ENCODE measurements around the gene OBP2A. TPM values are rescaled to one million over a fixed set of nuclear protein-coding genes. Genes with fewer than 3 reads are reported as not detected.

The OBP2A gene
- total and polyA plus RNA-seq, 9 donors, result 1.4 to 7.8 (median 4.8) TPM; not detected in 5

DNA sequence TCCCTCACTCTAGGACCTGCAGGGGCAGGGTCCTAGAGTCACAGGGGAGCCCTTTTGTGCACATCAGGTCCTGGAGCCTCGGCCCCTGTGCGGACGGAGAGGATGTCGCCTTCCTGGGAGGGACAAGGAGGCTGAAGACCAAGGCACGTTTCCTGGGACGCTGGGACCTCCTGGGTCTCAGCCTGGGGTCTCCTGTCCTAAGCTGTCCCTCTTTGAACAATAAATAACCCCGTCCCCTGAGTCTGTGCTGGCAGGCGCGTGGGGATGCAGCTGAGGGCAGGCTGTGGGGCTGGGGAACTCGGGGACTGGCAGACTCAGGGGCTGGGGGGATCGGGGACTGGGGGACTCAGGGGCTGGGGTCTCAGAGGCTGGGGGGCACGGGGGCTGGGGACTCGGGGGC is 46.7 kb downstream of the OBP2A start:
- TF ChIP-seq POLR2A (IDR thresholded peaks at IDR 0.05) (no peak), EP300 (IDR thresholded peaks at IDR 0.05) (no peak)
- TF ChIP-seq, protein P1, sequence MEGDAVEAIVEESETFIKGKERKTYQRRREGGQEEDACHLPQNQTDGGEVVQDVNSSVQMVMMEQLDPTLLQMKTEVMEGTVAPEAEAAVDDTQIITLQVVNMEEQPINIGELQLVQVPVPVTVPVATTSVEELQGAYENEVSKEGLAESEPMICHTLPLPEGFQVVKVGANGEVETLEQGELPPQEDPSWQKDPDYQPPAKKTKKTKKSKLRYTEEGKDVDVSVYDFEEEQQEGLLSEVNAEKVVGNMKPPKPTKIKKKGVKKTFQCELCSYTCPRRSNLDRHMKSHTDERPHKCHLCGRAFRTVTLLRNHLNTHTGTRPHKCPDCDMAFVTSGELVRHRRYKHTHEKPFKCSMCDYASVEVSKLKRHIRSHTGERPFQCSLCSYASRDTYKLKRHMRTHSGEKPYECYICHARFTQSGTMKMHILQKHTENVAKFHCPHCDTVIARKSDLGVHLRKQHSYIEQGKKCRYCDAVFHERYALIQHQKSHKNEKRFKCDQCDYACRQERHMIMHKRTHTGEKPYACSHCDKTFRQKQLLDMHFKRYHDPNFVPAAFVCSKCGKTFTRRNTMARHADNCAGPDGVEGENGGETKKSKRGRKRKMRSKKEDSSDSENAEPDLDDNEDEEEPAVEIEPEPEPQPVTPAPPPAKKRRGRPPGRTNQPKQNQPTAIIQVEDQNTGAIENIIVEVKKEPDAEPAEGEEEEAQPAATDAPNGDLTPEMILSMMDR (IDR thresholded peaks at IDR 0.05), result no peak
- Histone ChIP-seq H3K9me3 (no peaks in the 10 kb centered on the region), H3K27ac (no peak overlapping the region), H3K4me1 (ENCODE audit: insufficient read depth) (no peaks in the 10 kb centered on the region), H3K27me3 (no peaks in the 10 kb centered on the region), H3K36me3 (no peaks in the 10 kb centered on the region), H3K4me3 (no peak overlapping the region)
- 74 to 85% (median 83%) methylated on average over 6 to 13 of the region's 13 CpGs for WGBS, 3 donors
- DNase-seq, result no peak
- intact Hi-C loops (cut with DNase I), result no loop called here

DNA sequence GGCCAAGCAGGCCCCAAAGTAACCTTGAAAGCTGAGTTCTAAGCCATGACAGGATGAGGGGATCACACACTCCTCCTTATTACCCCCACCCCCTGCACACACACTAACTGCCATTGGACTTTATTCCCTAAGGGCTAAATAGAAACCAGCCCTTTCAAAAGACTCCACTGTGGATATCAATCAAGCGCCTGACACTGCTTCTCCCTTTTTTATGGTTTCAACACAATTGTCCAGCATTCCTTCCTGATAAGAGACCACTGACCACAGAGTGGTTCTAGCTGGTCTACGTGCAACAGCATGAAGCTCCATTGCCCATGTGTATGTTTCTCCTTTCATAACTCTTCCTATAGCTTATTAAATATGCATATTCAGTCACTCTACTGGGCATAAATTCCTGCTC is 50.3 kb downstream of the OBP2A start:
- DNase-seq, result no peak
- TF ChIP-seq EP300 (IDR thresholded peaks at IDR 0.05) (no peak), POLR2A (IDR thresholded peaks at IDR 0.05) (no peak)
- TF ChIP-seq, protein P1 (IDR thresholded peaks at IDR 0.05), result no peak
- Histone ChIP-seq H3K9me3 (no peaks in the 10 kb centered on the region), H3K27me3 (no peaks in the 10 kb centered on the region), H3K27ac (no peak overlapping the region), H3K4me3 (no peak overlapping the region), H3K36me3 (no peaks in the 10 kb centered on the region), H3K4me1 (ENCODE audit: insufficient read depth) (no peaks in the 10 kb centered on the region)
- intact Hi-C loops (cut with DNase I), result no loop called here
- 69 to 76% (median 69%) methylated on average over 2 of the region's 2 CpGs for WGBS, 3 donors

Other genes starting within 250 kb of the OBP2A start
- gene PPP1R26, start 66.3 kb upstream of the OBP2A start, total RNA-seq, result 10 to 100 TPM in 6 of 7 donors, 1 to 10 TPM in 1; 7.0 to 19.9 (median 14.8) TPM
- gene PPP1R26, start 66.3 kb upstream of the OBP2A start, polyA plus RNA-seq, result 10 to 100 TPM in 1 of 2 donors, 1 to 10 TPM in 1; 3.4 to 10.2 TPM
- gene MRPS2, start 45.4 kb upstream of the OBP2A start, total RNA-seq, result 10 to 100 TPM; 27.2 to 53.2 (median 30.4) TPM
- 10 to 100 TPM in 1 of 2 donors, 1 to 10 TPM in 1; 9.7 to 45.4 TPM for gene MRPS2, start 45.4 kb upstream of the OBP2A start, polyA plus RNA-seq
- 1 to 10 TPM in 2 of 7 donors, not detected in 5; 2.3 to 5.3 TPM for gene LCN1, start 24.7 kb upstream of the OBP2A start, total RNA-seq
- gene LCN1, start 24.7 kb upstream of the OBP2A start, polyA plus RNA-seq, result not detected
- 1 to 10 TPM in 4 of 7 donors, under 1 TPM in 1, not detected in 2; 0.71 to 8.8 (median 1.4) TPM for gene PAEP, start 15.6 kb downstream of the OBP2A start, total RNA-seq
- gene PAEP, start 15.6 kb downstream of the OBP2A start, polyA plus RNA-seq, result under 1 TPM; 0.41 to 0.57 TPM
- gene GLT6D1, start 93.4 kb downstream of the OBP2A start, total RNA-seq, result not detected
- not detected for gene GLT6D1, start 93.4 kb downstream of the OBP2A start, polyA plus RNA-seq
- gene LCN9, start 117.2 kb downstream of the OBP2A start, total RNA-seq, result not detected
- not detected for gene LCN9, start 117.2 kb downstream of the OBP2A start, polyA plus RNA-seq
- under 1 TPM in 1 of 7 donors, not detected in 6; 0.17 TPM for gene SOHLH1, start 153.4 kb downstream of the OBP2A start, total RNA-seq
- gene SOHLH1, start 153.4 kb downstream of the OBP2A start, polyA plus RNA-seq, result under 1 TPM in 1 of 2 donors, not detected in 1; 0.36 TPM
- 10 to 100 TPM in 2 of 7 donors, 1 to 10 TPM in 4, under 1 TPM in 1; 0.83 to 12.0 (median 6.4) TPM for gene KCNT1, start 156.1 kb downstream of the OBP2A start, total RNA-seq
- gene KCNT1, start 156.1 kb downstream of the OBP2A start, polyA plus RNA-seq, result 1 to 10 TPM; 1.9 to 2.0 TPM

Measured in ovary (tissue), 9 donors.